ENCODE results near the gene SREK1IP1. TPM values are rescaled to one million over a fixed set of nuclear protein-coding genes. Genes with fewer than 3 reads are reported as not detected.

Gene SREK1IP1
- total RNA-seq, 6 experiments from 2014 or later = 4.2 to 9.9 (median 7.3) TPM

DNA sequence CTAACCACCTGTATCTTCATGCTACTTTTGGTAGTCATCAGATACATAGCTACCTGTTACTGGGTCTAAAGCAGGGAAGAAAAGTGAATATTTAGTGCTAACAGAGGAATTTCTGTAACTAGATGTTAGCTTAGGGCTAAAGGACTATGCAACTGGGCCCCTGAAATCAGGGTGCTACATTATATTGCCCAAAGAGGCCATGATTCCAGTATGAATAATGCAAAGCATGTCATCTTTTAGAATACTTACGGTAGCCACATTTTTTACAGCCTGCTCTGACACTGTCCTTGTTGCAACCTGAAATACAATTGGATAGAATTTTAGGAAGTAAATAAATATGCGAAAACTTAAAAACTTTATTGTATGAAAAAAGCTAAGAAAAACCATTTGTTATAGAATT is 14.4 kb downstream of the SREK1IP1 start:
- TF ChIP-seq CTCF (IDR thresholded peaks at IDR 0.05) = no peak
- TF ChIP-seq POLR2A (IDR thresholded peaks at IDR 0.05) = no peak
- Histone ChIP-seq H3K4me1 (peaks cover 0 to 10% (median 3%) of the 10 kb centered on the region in 4 donors), H3K27ac (no peak overlapping the region), H3K4me3 (no peak overlapping the region), H3K36me3 (no peaks in the 10 kb centered on the region), H3K27me3 (no peaks in the 10 kb centered on the region), H3K9me3 (no peaks in the 10 kb centered on the region)
- 100% methylated on average over 1 of the region's 2 CpGs for WGBS (ENCODE audit: insufficient coverage, low coverage, low lambda C conversion rate, missing lambda C conversion rate)
- DNase-seq = no peak
- ATAC-seq = no peak
- intact Hi-C loops (cut with DNase I) = no loop called here

- Histone ChIP-seq H3K4me1 (peaks cover 0 to 10% (median 3%) of the 10 kb centered on the region in 4 donors), H3K36me3 (no peaks in the 10 kb centered on the region), H3K27me3 (no peaks in the 10 kb centered on the region), H3K9me3 (no peaks in the 10 kb centered on the region), H3K27ac (no peak overlapping the region), H3K4me3 (no peak overlapping the region)
- intact Hi-C loops (cut with DNase I) = no loop called here
- ATAC-seq (no peak), DNase-seq (no peak)
- WGBS (ENCODE audit: insufficient coverage, low coverage, low lambda C conversion rate, missing lambda C conversion rate) = 88% methylated on average over 4 of the region's 4 CpGs
- TF ChIP-seq POLR2A (IDR thresholded peaks at IDR 0.05) (no peak), CTCF (IDR thresholded peaks at IDR 0.05) (no peak)
Observed at GRCh38 chr5:64749385-64749784, 19.1 kb downstream of the SREK1IP1 start.

DNA sequence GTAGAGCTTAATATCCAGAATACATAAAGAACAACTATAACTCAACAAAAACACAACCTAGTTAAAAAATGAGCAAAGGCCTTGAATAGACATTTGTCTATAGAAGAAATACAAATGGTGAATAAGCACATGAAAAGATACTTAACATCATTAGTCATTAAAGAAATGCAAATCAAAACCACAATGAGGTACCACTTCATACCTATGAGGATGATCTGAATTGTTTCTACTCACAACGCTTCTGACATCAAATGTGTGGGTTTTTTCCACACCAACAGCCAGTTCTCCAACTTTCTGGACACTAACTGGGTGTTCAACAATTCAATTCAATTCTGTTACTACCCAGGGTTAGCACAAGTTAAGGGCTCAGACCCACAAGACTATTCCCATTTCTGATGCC is 22.0 kb downstream of the SREK1IP1 start:
- WGBS (ENCODE audit: insufficient coverage, low coverage, low lambda C conversion rate, missing lambda C conversion rate) = no CpG with 5 or more reads among the region's 1 CpG
- no peak overlapping the region for H3K27ac ChIP-seq
- ATAC-seq = no peak
- no peak overlapping the region for H3K4me3 ChIP-seq
- TF ChIP-seq CTCF (IDR thresholded peaks at IDR 0.05) (no peak), POLR2A (IDR thresholded peaks at IDR 0.05) (no peak)
- H3K9me3 ChIP-seq = no peaks in the 10 kb centered on the region
- intact Hi-C loops (cut with DNase I) = no loop called here
- no peaks in the 10 kb centered on the region for H3K27me3 ChIP-seq
- no peaks in the 10 kb centered on the region for H3K36me3 ChIP-seq
- no peak for DNase-seq
- H3K4me1 ChIP-seq = no peaks in the 10 kb centered on the region

DNA sequence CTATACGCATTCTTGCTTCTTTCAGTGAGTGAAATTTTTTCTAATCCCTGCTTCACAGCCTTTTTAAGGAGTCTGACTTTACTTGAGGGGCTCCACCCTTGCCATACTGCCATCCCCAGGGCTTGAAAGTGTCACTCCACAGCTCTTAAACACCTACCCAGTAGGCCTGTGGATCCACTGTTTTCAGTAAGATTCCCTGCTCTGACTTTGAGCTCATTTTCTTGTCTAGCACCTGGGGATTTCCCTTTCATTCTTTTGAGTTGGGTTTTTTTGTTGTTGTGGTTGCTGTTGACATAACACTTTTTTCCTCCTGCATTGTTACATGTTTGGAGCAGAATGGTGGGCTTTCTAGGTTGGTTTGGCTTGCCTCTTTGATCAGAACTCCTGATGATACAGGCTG is 23.6 kb downstream of the SREK1IP1 start:
- ATAC-seq (no peak), DNase-seq (no peak)
- no peak for TF ChIP-seq POLR2A (IDR thresholded peaks at IDR 0.05)
- no peak for TF ChIP-seq CTCF (IDR thresholded peaks at IDR 0.05)
- no peaks in the 10 kb centered on the region for H3K9me3 ChIP-seq
- no peak overlapping the region for H3K4me3 ChIP-seq
- no peaks in the 10 kb centered on the region for H3K4me1 ChIP-seq
- H3K27ac ChIP-seq = no peak overlapping the region
- H3K36me3 ChIP-seq = peaks cover 0 to 4% (median 0%) of the 10 kb centered on the region in 4 donors
- H3K27me3 ChIP-seq = no peaks in the 10 kb centered on the region
- WGBS (ENCODE audit: insufficient coverage, low coverage, low lambda C conversion rate, missing lambda C conversion rate) = 100% methylated on average over 1 of the region's 1 CpG
- intact Hi-C loops (cut with DNase I) = no loop called here

DNA sequence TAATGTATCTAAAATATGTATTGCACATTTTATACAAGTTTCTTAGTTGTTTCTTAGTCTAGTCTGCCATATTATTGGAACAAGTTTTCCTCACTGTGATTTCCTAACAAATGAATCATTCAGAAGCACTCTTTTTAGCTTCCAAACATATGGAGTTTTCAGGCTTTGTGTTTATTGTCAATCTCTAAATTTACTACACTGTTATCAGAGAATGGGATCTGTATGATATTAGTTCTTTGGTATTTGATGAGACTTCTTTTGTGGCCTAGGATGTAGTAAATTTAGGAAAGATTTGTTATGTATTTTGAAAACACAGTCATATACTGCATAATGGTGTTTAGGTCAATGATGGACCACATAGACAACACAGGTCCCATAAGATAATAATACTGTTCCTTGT is 25.7 kb downstream of the SREK1IP1 start:
- no peak for ATAC-seq
- no peak overlapping the region for H3K27ac ChIP-seq
- no peak for DNase-seq
- H3K4me3 ChIP-seq = no peak overlapping the region
- H3K36me3 ChIP-seq = peaks cover 0 to 17% (median 0%) of the 10 kb centered on the region in 4 donors
- no peaks in the 10 kb centered on the region for H3K9me3 ChIP-seq
- no peaks in the 10 kb centered on the region for H3K4me1 ChIP-seq
- H3K27me3 ChIP-seq = no peaks in the 10 kb centered on the region
- no peak for TF ChIP-seq POLR2A (IDR thresholded peaks at IDR 0.05)
- no peak for TF ChIP-seq CTCF (IDR thresholded peaks at IDR 0.05)
- intact Hi-C loops (cut with DNase I) = no loop called here
